K562 (cell line): Measurements from ENCODE around the gene C1R. TPM values are rescaled to one million over a fixed set of nuclear protein-coding genes. Genes with fewer than 3 reads are reported as not detected.
A peak's percentile ranks its signal among the peaks of the same experiment; 100 is the strongest.

Source experiments
- ATAC-seq: fragments of 200-7000 bp; cut with Tn5 transposase; 3 replicates; pipeline ENCODE4 v1.9.1; 2020; ENCODE audit warnings: moderate library complexity
- BruUV-seq: library from RNA; stranded (reverse); fragments of 400-500 nt; replicated peaks from 2 replicates; lab custom pipeline; 2021; lab: Mats Ljungman, UMichigan
- CTCF ChIA-PET: fragments of 300-600 bp; formaldehyde crosslinking; extraction: SDS; loops from one replicate; lab custom pipeline; 2021; ENCODE audit warnings: low intra/inter-chr PET ratio; lab: Yijun Ruan, JAX
- POLR2A ChIA-PET: fragments of 300-600, 350-650 bp; sonication (Branson Sonifier 250); formaldehyde crosslinking; extraction: SDS; loops from one replicate; lab custom pipeline; 2021; ENCODE audit warnings: antibody characterized with exemption, inconsistent platforms; lab: Yijun Ruan, JAX
- DNase-seq, 4 experiments: peaks; one replicate each; pipeline versions ENCODE4 v3.0.0 to v3.0.0-alpha.2; 2011 to 2018; ENCODE audit warnings: low spot score in 3 of 4, mixed read lengths in 3 of 4; ENCODE audit errors: extremely low read depth in 1 of 4
- FAIRE-seq: peaks from 2 replicates; lab custom pipeline; 2011; peaks lifted over from hg19 to GRCh38; lab: Jason Lieb, UNC
- H2AFZ ChIP-seq: 2 replicates; pipeline ENCODE4 v1.6.0; 2011; ENCODE audit warnings: low read depth, low read length, control low read depth, inconsistent platforms
- H3K27ac ChIP-seq: fragments of 200-600 bp; 3 replicates; pipeline ENCODE4 v1.8.0; 2011; ENCODE audit warnings: low read depth, mild to moderate bottlenecking, control low read depth, inconsistent platforms, low read length, moderate library complexity, mixed read lengths; ENCODE audit errors: extremely low read depth
- H3K27me3 ChIP-seq, 2 experiments: fragments of 300-600 bp in 1 of 2; 2 replicates in 1 of 2; 3 replicates in 1 of 2; pipeline versions ENCODE4 v1.6.0 to v1.8.0; 2011; ENCODE audit warnings: inconsistent platforms in 2 of 2, low read length in 2 of 2, mild to moderate bottlenecking in 1 of 2, mixed read lengths in 1 of 2, moderate library complexity in 1 of 2; ENCODE audit not compliant: control insufficient read depth in 2 of 2, insufficient read depth in 2 of 2
- H3K36me3 ChIP-seq: fragments of 300-600 bp; 3 replicates; pipeline ENCODE4 v1.8.0; 2011; ENCODE audit warnings: mild to moderate bottlenecking, low read length, inconsistent platforms; ENCODE audit not compliant: control insufficient read depth, insufficient read depth
- H3K4me1 ChIP-seq, 2 experiments: fragments of 200-600 bp in 1 of 2; replicated peaks in 1 of 2; 2 replicates in 1 of 2; 3 replicates in 1 of 2; pipeline versions ENCODE4 v1.5.1 to v1.8.0; 2011; ENCODE audit warnings: inconsistent platforms in 2 of 2, low read length in 2 of 2, mild to moderate bottlenecking in 1 of 2, mixed read lengths in 1 of 2, moderate library complexity in 1 of 2; ENCODE audit not compliant: control insufficient read depth in 2 of 2, insufficient read depth in 2 of 2
- H3K4me2 ChIP-seq: 2 replicates; pipeline ENCODE4 v1.6.1; 2011; ENCODE audit warnings: low read length, control low read depth, inconsistent platforms, mixed read lengths; ENCODE audit not compliant: insufficient read depth
- H3K4me3 ChIP-seq: fragments of 200-600 bp; sonication (generic), shearing (Covaris generic); 2 replicates; pipeline ENCODE4 v1.5.1; 2016; ENCODE audit warnings: control low read depth, inconsistent platforms
- H3K79me2 ChIP-seq: fragments of 200-600 bp; 3 replicates; pipeline ENCODE4 v1.8.0; 2011; ENCODE audit warnings: low read length, inconsistent platforms; ENCODE audit not compliant: control insufficient read depth, insufficient read depth
- H3K9ac ChIP-seq, 2 experiments: 2 replicates each; pipeline versions ENCODE4 v1.6.0 to v1.6.1; 2011; ENCODE audit warnings: low read depth in 2 of 2, low read length in 2 of 2, control low read depth in 1 of 2, inconsistent platforms in 1 of 2, mild to moderate bottlenecking in 1 of 2, mixed read lengths in 1 of 2; ENCODE audit not compliant: insufficient read depth in 1 of 2
- H3K9me1 ChIP-seq: one replicate; pipeline ENCODE4 v1.6.0; 2011; ENCODE audit warnings: inconsistent platforms, mild to moderate bottlenecking, low read length, moderate library complexity; ENCODE audit not compliant: control insufficient read depth, insufficient read depth
- H3K9me3 ChIP-seq: replicated peaks from 2 replicates; pipeline ENCODE4 v1.5.1; 2011; ENCODE audit warnings: low read depth, low read length, inconsistent platforms; ENCODE audit not compliant: control insufficient read depth, insufficient read depth
- H4K20me1 ChIP-seq: replicated peaks from 2 replicates; pipeline ENCODE4 v1.6.1; 2011; ENCODE audit warnings: low read length, inconsistent platforms, mixed read lengths; ENCODE audit not compliant: control insufficient read depth, insufficient read depth
- CBFA2T3 ChIP-seq: fragments of 450-650 bp; IDR thresholded peaks from 2 replicates; pipeline ENCODE4 v1.6.1; 2017
- CREB1 ChIP-seq, 2 experiments: sonication (generic) in 1 of 2; formaldehyde crosslinking in 1 of 2; IDR thresholded peaks; 2 replicates each; pipeline versions ENCODE4 v1.6.1 to v1.8.0; 2012 to 2022; ENCODE audit warnings: inconsistent platforms in 1 of 2, mild to moderate bottlenecking in 1 of 2, missing genetic modification reagents in 1 of 2, moderate library complexity in 1 of 2
- DEAF1 ChIP-seq: fragments of 450-650 bp; formaldehyde crosslinking; IDR thresholded peaks from 2 replicates; pipeline ENCODE4 v1.4.0; 2020; ENCODE audit warnings: mild to moderate bottlenecking, moderate library complexity
- ETS1 ChIP-seq: conservative IDR thresholded peaks from 2 replicates; pipeline ENCODE4 v1.6.1; 2011; ENCODE audit warnings: low read depth, mild to moderate bottlenecking, low read length; ENCODE audit not compliant: control insufficient read depth
- ETV6 ChIP-seq, 3 experiments: fragments of 150-350 bp in 1 of 3; sonication (generic) in 1 of 3; formaldehyde crosslinking in 1 of 3; IDR thresholded peaks; 2 replicates each; pipeline versions ENCODE4 v1.6.1 to v1.8.0; 2014 to 2022; ENCODE audit warnings: borderline replicate concordance in 2 of 3, low read depth in 2 of 3, antibody characterized with exemption in 1 of 3, low read length in 1 of 3, mild to moderate bottlenecking in 1 of 3, missing genetic modification reagents in 1 of 3
- JUND ChIP-seq, 2 experiments: IDR thresholded peaks; 2 replicates in 1 of 2; 3 replicates in 1 of 2; pipeline ENCODE4 v1.6.1; 2011; ENCODE audit warnings: borderline replicate concordance in 2 of 2, low read depth in 2 of 2, low read length in 2 of 2, improper control_type of control experiment in 1 of 2, missing biosample characterization in 1 of 2, missing genetic modification characterization in 1 of 2, missing genetic modification reagents in 1 of 2
- KDM4B ChIP-seq, 2 experiments: fragments of 450-650 bp in 1 of 2; sonication (generic) in 1 of 2; IDR thresholded peaks; 2 replicates each; pipeline ENCODE4 v1.6.1; 2016 to 2017; ENCODE audit warnings: borderline replicate concordance in 2 of 2, antibody characterized with exemption in 1 of 2, low read depth in 1 of 2, mild to moderate bottlenecking in 1 of 2
- MECOM ChIP-seq: fragments of 250-450 bp; sonication (Bioruptor Pico); IDR thresholded peaks from 2 replicates; pipeline ENCODE4 v1.8.0; 2022; ENCODE audit warnings: inconsistent platforms
- MYNN ChIP-seq, 2 experiments: sonication (generic); formaldehyde crosslinking in 1 of 2; IDR thresholded peaks; 2 replicates each; pipeline versions ENCODE4 v1.5.0 to v1.6.1; 2016 to 2020; ENCODE audit warnings: antibody characterized with exemption in 1 of 2, missing genetic modification reagents in 1 of 2
- SMARCE1 ChIP-seq: fragments of 450-650 bp; IDR thresholded peaks from 2 replicates; pipeline ENCODE4 v1.7.1; 2016; ENCODE audit warnings: mild to moderate bottlenecking
- ZNF280A ChIP-seq: fragments of 450-650 bp; IDR thresholded peaks from 2 replicates; pipeline ENCODE4 v1.6.1; 2018; ENCODE audit warnings: mild to moderate bottlenecking, low read depth; ENCODE audit not compliant: partially characterized antibody
- WGBS: fragments of 100-300 bp; shearing (Covaris generic); methylation state at CpG from one replicate; pipeline ENCODE4 v1.1.6; 2016; ENCODE audit warnings: low coverage, mixed read lengths; ENCODE audit not compliant: insufficient coverage; ENCODE audit errors: missing lambda C conversion rate; 5-methylcytosine and 5-hydroxymethylcytosine counted together
- in situ Hi-C: fragments of 300-500 bp; cut with MboI; formaldehyde crosslinking; loops from 4 replicates; pipeline ENCODE4 v1.15.0; 2018; ENCODE audit warnings: inconsistent platforms, mixed read lengths
- intact Hi-C: fragments of 100-400 bp; cut with micrococcal nuclease; formaldehyde crosslinking; loops from 2 replicates; pipeline ENCODE4 v1.14.2; 2022
- polyA plus RNA-seq, 8 experiments: library from polyadenylated mRNA; depleted of rRNA in 4 of 8; stranded (reverse) in 5 of 8; unstranded in 3 of 8; fragments of >200 nt; fragmentation: Nextera tagmentation in 2 of 8; fragmentation: Illumina TruSeq in 1 of 8; extraction: Ambion mirVana in 2 of 8; extraction: Trizol in 1 of 8; gene quantifications; 2 replicates each; pipeline versions ENCODE4 v1.2.1 to v1.2.3, GENCODE V29; 2011 to 2014; ENCODE audit warnings: inconsistent platforms in 1 of 8, missing spikeins in 1 of 8
- total RNA-seq, 7 experiments: library from RNA; depleted of rRNA in 6 of 7; stranded (reverse); fragments of >200 nt in 6 of 7; fragmentation: Illumina TruSeq in 2 of 7; extraction: Trizol in 2 of 7; gene quantifications; 2 replicates each; pipeline versions ENCODE4 v1.2.1 to v1.2.3, GENCODE V29; 2011 to 2021; ENCODE audit warnings: low replicate concordance in 1 of 7

C1R gene
- total and polyA plus RNA-seq, 9 of the 15 experiments (the other 6 are each of a cell fraction or from before 2014, with no cell fraction given) = 0.07 to 1.0 (median 0.33) TPM; not detected in 1

GRCh38 chr12:7122811-7123769 is 30.8 kb upstream of the C1R start (continued):
- peak; percentile 42; the same call in 1 of the 2 replicates for TF ChIP-seq JUND (IDR thresholded peaks at IDR 0.05; ENCODE audit: borderline replicate concordance, low read depth, low read length)
- no peak; the same call in 2 of the 3 replicates for TF ChIP-seq JUND (tag; IDR thresholded peaks at IDR 0.05; ENCODE audit: borderline replicate concordance, low read depth, low read length)
- TF ChIP-seq CBFA2T3 = peak; percentile 87
- TF ChIP-seq ZNF280A = no peak

- H3K9ac ChIP-seq = no peak overlapping the region
- H3K9me1 ChIP-seq = no peaks in the 10 kb centered on the region
- DNase-seq = no peak
- TF ChIP-seq MYNN (IDR thresholded peaks at IDR 0.05) (peak; percentile 87), MYNN (CRISPR knock-in tag; IDR thresholded peaks at IDR 0.05) (no peak), DEAF1 (CRISPR knock-in tag) (no peak), KDM4B (IDR thresholded peaks at IDR 0.05; ENCODE audit: borderline replicate concordance in 2 of 2, low read depth in 1 of 2) (no peak), ETV6 (IDR thresholded peaks at IDR 0.05; ENCODE audit: borderline replicate concordance in 1 of 2, low read depth in 2 of 2, low read length in 1 of 2) (no peak), ETV6 (CRISPR knock-in tag; IDR thresholded peaks at IDR 0.05; ENCODE audit: borderline replicate concordance) (no peak), SMARCE1 (no peak), MECOM (CRISPR knock-in tag) (no peak), ETS1 (no peak), CREB1 (IDR thresholded peaks at IDR 0.05) (no peak), CREB1 (CRISPR knock-in tag; IDR thresholded peaks at IDR 0.05) (no peak)
- H3K4me1 ChIP-seq = peaks cover 47 to 58% of the 10 kb centered on the region in 2 experiments
- H4K20me1 ChIP-seq = no peaks in the 10 kb centered on the region
- ATAC-seq = no peak
- no peak overlapping the region for H3K27ac ChIP-seq
- CTCF ChIA-PET = no interaction called here
- H3K27me3 ChIP-seq = no peaks in the 10 kb centered on the region
- intact Hi-C loops = loop anchor here (5.0 kb wide), 1 partner anchor 66 kb away; the partner anchor contains the start of gene PEX5
- peaks cover 4% of the 10 kb centered on the region; the same call in 1 of the 3 replicates for H3K36me3 ChIP-seq
- no peak for FAIRE-seq
- in situ Hi-C loops = no loop called here
- WGBS = 50% methylated on average over 4 of the region's 5 CpGs
- H3K9me3 ChIP-seq = no peaks in the 10 kb centered on the region
- no TSS peak for BruUV-seq
- H3K4me3 ChIP-seq = no peak overlapping the region
- POLR2A ChIA-PET = interaction anchor here (0.9 kb wide), 1 partner anchor 8 kb away, joined by 3 read pairs; no protein-coding TSS in a partner anchor
- no peak overlapping the region for H3K4me2 ChIP-seq
- no peaks in the 10 kb centered on the region for H3K79me2 ChIP-seq
- no peak overlapping the region for H2AFZ ChIP-seq
Measured at GRCh38 chr12:7121324-7121723, 29.1 kb upstream of the C1R start.
